ENCODE measurements around the gene RANGAP1. TPM values are rescaled to one million over a fixed set of nuclear protein-coding genes. Genes with fewer than 3 reads are reported as not detected.

The RANGAP1 gene
- total and polyA plus RNA-seq, 2 of the 8 experiments (the other 6 are each of a cell fraction or from before 2014, with no cell fraction given): 121 to 171 TPM

GRCh38 chr22:41206719-41207118 is 79.3 kb downstream of the RANGAP1 start:
- Histone ChIP-seq H4K91ac (replicated peaks; ENCODE audit: insufficient read length, low read length) (no peak overlapping the region), H3K56ac (replicated peaks; ENCODE audit: insufficient read length, low read depth, low read length) (no peak overlapping the region), H2AK5ac (ENCODE audit: low read depth, low read length) (no peak overlapping the region), H3K23ac (ENCODE audit: insufficient read length) (no peak overlapping the region), H2BK5ac (ENCODE audit: low read depth, low read length) (no peak overlapping the region), H3K4me3 (ENCODE audit: extremely low read depth in 1 of 4, insufficient read depth in 2 of 4, low read depth in 3 of 4, low read length in 4 of 4) (no peak overlapping the region), H2BK20ac (ENCODE audit: low read length) (no peak overlapping the region), H3K27me3 (replicated peaks in 1 of 4; ENCODE audit: control insufficient read depth in 3 of 4, extremely low read depth in 1 of 4, insufficient read depth in 3 of 4, low read length in 3 of 4) (no peaks in the 10 kb centered on the region; a peak in 1 of 7 replicates), H3K4me1 (replicated peaks in 1 of 4; ENCODE audit: control insufficient read depth in 3 of 4, insufficient read depth in 4 of 4, low read length in 3 of 4) (peaks cover 0 to 4% (median 0%) of the 10 kb centered on the region in 4 experiments; a peak in 2 of 7 replicates), H4K20me1 (replicated peaks in 1 of 2; ENCODE audit: control insufficient read depth in 1 of 2, insufficient read depth in 2 of 2, low read length in 2 of 2) (no peaks in the 10 kb centered on the region), H3K4me2 (ENCODE audit: insufficient read depth in 1 of 2, low read depth in 2 of 2, low read length in 2 of 2) (no peak overlapping the region; a peak in 1 of 4 replicates), H2AFZ (ENCODE audit: low read length) (no peak overlapping the region), H4K5ac (ENCODE audit: insufficient read length, low read depth, low read length) (no peak overlapping the region), H3K9ac (replicated peaks in 1 of 4; ENCODE audit: extremely low read depth in 1 of 4, low read depth in 3 of 4, low read length in 3 of 4) (no peak overlapping the region), H3K4ac (replicated peaks; ENCODE audit: insufficient read length, low read depth, low read length) (no peak overlapping the region), H3K79me1 (ENCODE audit: low read depth, low read length) (no peaks in the 10 kb centered on the region; the same call in 1 of the 2 replicates), H3K27ac (ENCODE audit: low read depth, low read length) (no peak overlapping the region), H3K18ac (ENCODE audit: extremely low read depth, low read length) (no peak overlapping the region), H3K14ac (ENCODE audit: insufficient read length) (no peak overlapping the region), H2BK12ac (ENCODE audit: low read depth, low read length) (no peak overlapping the region), H2BK15ac (ENCODE audit: low read length) (no peak overlapping the region), H3K36me3 (ENCODE audit: control insufficient read depth in 2 of 4, insufficient read depth in 4 of 4, low read length in 3 of 4) (peaks cover 0 to 8% (median 2%) of the 10 kb centered on the region in 4 experiments; a peak in 2 of 8 replicates), H3K9me3 (ENCODE audit: insufficient read depth in 2 of 2, low read depth in 1 of 2, low read length in 1 of 2) (no peaks in the 10 kb centered on the region), H4K8ac (ENCODE audit: extremely low read depth, insufficient read depth, low read length) (no peak overlapping the region), H2BK120ac (replicated peaks; ENCODE audit: low read depth, low read length) (no peak overlapping the region), H3K23me2 (ENCODE audit: low read depth, low read length) (peaks cover 7% of the 10 kb centered on the region), H3K79me2 (ENCODE audit: control insufficient read depth in 1 of 2, insufficient read depth in 2 of 2, low read length in 2 of 2) (peaks cover 0 to 9% of the 10 kb centered on the region in 2 experiments; a peak in 2 of 4 replicates)
- FAIRE-seq: no peak
- 94% methylated on average over 9 of the region's 9 CpGs; no CpG with 5 or more reads in 1 of the 2 experiments for WGBS, 2 experiments (ENCODE audit: extremely low coverage in 1 of 2, insufficient coverage in 1 of 2, insufficient read length in 1 of 2, insufficient replicate concordance in 2 of 2, low coverage in 1 of 2, low lambda C conversion rate in 2 of 2, missing lambda C conversion rate in 1 of 2)
- CTCF ChIA-PET (ENCODE audit: partially characterized antibody): interaction anchor here (0.7 to 1.9 kb wide), 2 partner anchors 30 to 39 kb away, joined by 4 read pairs; no protein-coding TSS in a partner anchor
- DNase-seq (ENCODE audit: low read depth in 1 of 2, low spot score in 2 of 2): no peak
- POLR2A ChIA-PET (ENCODE audit: partially characterized antibody): interaction anchor here (0.6 to 1.7 kb wide), 9 partner anchors 10 to 276 kb away, joined by 3 to 6 read pairs (median 4); no protein-coding TSS in a partner anchor
- TF ChIP-seq YY1 (IDR thresholded peaks at IDR 0.05; ENCODE audit: low read depth, low read length) (no peak), JUN (IDR thresholded peaks at IDR 0.05; ENCODE audit: low read depth, low read length) (no peak), HDAC6 (IDR thresholded peaks at IDR 0.05; ENCODE audit: low read depth, low read length) (no peak), GTF2F1 (IDR thresholded peaks at IDR 0.05; ENCODE audit: borderline replicate concordance, low read depth, low read length) (no peak), SIRT6 (IDR thresholded peaks at IDR 0.05; ENCODE audit: low read length) (no peak), POLR2AphosphoS5 (IDR thresholded peaks at IDR 0.05; ENCODE audit: low read depth, low read length) (no peak), KDM4A (IDR thresholded peaks at IDR 0.05; ENCODE audit: low read depth, low read length, severe bottlenecking) (no peak), BRCA1 (IDR thresholded peaks at IDR 0.05; ENCODE audit: low read depth, low read length) (no peak), POU5F1 (IDR thresholded peaks at IDR 0.05; ENCODE audit: low read depth, low read length) (no peak), RBBP5 (IDR thresholded peaks at IDR 0.05; ENCODE audit: borderline replicate concordance, low read depth, low read length) (no peak), POLR2A (IDR thresholded peaks at IDR 0.05; ENCODE audit: control extremely low read depth in 1 of 2, low read depth in 2 of 2, low read length in 2 of 2) (no peak), RNF2 (IDR thresholded peaks at IDR 0.05; ENCODE audit: borderline replicate concordance, low read depth, low read length, missing control alignments, poor library complexity, severe bottlenecking) (no peak), CEBPB (IDR thresholded peaks at IDR 0.05; ENCODE audit: low read depth, low read length) (no peak), BCL11A (IDR thresholded peaks at IDR 0.05; ENCODE audit: low read depth in 2 of 2, low read length in 2 of 2) (no peak), BACH1 (IDR thresholded peaks at IDR 0.05; ENCODE audit: low read length) (no peak)
